NCI-H460 (cell line): ENCODE data around the gene TOMM7. TPM values are rescaled to one million over a fixed set of nuclear protein-coding genes. Genes with fewer than 3 reads are reported as not detected.
"Not testable (repeated sequence)": the region's sequence is repeated elsewhere in the genome, so short reads cannot be mapped to it uniquely, and the experiment has no call there.

Experiments used
- DNase-seq: peaks from one replicate; pipeline ENCODE4 v3.0.0-alpha.2; 2016; ENCODE audit warnings: low read depth; ENCODE audit errors: extremely low read depth
- total RNA-seq: library from RNA; depleted of rRNA; stranded (reverse); fragments of >200 nt; shearing (Covaris generic); gene quantifications from 2 replicates; pipeline ENCODE4 v1.2.3, GENCODE V29; 2014

Gene TOMM7
- total RNA-seq, 1 experiment from 2014 or later = 421 TPM

DNA sequence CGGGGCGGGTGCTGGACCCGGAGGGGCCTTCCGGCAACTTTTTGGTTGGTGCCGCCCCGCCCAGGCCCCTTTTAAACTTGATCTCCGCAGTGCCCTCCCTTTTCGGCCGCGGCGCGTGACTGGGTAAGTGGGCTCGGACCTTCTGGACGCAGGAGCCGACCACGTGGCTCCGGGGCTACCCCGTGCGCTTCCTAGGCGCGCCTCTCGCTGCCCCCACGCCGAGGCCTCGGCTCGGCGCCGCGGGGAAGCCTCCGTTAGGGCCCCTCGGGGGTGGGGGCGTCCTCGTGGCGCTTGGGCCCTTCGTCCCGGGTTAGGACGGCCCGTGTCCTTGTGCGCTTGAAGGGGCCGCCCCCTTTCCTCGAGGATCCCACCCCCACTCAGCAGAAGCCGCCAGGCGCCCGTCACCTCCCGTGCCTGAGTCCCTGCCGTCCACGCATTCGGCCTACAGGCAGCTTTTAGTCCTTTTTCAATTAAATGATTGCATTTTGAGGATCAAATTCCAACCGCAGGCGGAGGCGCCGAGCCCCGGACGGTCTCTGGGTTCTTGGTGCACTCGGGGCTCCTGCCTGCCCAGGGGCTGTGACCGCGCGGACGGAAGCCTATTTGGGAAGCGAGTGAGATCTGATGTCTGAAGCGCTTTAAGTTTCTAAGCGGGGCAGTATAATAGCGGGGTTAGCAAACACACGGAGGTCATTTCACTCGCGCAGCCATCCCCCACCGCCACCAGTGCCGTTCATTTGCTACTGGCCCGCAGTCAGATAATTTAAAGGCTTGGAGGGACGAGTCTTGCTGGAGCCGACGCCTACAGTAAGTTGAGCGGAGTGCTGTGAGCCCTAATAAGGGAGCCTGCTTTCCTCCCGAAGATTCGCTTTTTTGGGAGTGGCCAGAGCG is 31.8 kb upstream of the TOMM7 start:
- peak; percentile 79 for DNase-seq

DNA sequence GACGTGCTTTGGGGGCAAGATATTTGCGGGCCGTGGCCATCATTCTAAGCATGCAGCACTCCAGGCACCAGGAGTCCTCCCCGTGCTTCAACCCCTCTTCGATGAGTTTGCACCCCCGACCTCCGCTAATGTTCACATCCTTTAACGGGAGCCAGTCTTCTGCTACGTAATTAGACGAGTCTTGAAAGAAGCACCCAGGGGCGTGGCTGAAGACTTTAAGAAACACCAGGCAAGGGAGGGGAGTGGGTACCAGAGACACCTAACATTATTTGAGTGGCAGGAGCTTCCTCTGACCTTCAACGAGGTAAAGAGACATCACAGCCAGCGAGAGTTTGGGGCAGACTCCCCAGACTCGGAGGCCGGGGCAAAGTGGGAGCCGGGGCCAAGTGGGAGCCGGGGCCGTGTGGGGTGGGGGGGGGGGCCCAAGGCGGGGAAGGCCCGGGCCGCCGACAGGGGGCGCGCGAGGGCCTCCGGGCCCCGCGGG is 31.1 kb upstream of the TOMM7 start:
- DNase-seq = no peak

DNA sequence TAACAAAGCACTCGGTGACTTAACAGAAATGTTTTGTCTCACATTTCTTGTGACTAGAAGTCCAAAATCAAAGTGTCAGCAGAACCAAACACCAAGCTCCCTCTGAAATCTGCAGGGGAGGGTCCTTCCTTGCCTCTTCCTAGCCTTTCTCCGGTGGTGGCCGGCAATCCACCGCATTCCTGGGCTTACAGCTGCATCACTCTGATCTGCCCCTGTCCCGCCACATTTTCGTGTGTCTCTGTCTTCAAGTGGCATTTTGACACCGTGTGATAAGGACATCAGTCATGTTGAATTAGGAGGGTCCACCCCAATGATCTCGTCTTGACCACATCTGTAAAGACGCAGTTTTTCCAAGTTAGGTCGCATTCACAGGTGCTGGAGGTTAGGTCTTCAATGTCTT is 30.5 kb upstream of the TOMM7 start:
- no peak for DNase-seq

- DNase-seq = no peak
Observed at GRCh38 chr7:22851145-22851544, 28.5 kb upstream of the TOMM7 start.

DNA sequence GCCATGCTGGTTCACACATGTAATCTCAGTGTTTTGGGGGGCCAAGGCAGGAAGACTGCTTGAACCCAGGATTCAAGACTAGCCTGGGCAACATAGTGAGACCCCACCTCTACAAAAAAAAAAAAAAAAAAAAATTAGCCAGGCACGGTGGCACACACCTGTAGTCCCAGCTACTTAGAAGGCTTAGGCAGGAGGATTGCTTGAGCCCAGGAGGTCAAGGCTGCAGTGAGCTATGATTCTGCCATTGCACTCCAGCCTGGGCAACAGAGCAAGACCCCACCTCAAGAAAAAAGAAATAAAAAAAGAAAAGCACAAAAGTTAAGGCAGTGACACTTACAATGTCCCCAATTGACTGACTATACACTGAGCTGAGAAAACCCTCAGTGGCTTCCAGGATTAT is 27.7 kb upstream of the TOMM7 start:
- DNase-seq = not testable (repeated sequence)

- no peak for DNase-seq
Observed at GRCh38 chr7:22849662-22850061, 27.0 kb upstream of the TOMM7 start.

DNA sequence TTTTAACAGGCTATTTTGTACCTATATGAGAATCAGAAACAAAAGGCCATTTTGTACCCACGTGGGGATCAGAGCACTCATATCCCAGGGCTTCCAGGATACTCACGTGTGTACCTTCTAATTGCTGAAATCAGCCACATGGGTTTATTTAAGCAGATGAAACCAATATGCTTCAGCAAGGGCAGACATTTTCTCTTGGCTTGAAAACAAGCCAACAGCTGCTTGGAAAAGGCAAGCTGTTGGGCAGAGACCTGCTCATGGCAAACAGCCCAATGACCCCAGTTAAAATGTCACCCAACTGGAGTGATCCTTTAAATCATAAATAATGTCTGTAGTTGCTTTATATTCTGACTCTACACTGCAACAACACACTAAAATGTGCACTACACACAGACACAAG is 26.5 kb upstream of the TOMM7 start:
- no peak for DNase-seq

- DNase-seq = no peak
Observed at GRCh38 chr7:22846961-22847360, 24.3 kb upstream of the TOMM7 start.

DNA sequence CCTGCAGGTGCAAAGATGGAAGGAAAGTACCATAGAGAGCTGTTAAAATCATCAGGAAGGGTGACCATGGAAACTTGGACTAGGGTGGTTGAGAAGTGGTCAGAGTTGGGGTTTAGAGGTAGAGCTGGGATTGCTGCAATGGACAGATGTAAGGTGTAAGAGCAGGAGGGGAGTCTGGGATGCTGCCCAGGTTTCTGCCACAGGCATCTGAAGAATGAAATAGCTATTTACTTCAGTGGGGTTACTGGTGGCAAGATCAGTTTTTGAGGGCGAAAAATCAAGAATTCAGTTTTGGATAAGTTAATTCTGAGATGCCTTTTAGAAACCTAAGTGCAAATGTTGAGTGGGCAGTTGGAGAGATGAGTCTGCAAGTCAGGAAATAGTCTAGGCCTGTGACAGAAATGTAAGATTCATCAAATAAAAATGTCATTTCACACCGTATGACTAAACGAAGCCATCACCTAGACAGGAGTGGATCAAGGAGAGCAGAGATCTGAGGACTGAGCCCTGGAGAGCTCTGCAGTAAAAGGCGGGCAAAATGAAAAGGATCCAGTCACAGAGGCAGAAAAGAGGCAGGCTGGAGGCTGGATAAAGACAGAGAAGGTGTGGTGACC is 22.7 kb upstream of the TOMM7 start:
- no peak for DNase-seq

DNA sequence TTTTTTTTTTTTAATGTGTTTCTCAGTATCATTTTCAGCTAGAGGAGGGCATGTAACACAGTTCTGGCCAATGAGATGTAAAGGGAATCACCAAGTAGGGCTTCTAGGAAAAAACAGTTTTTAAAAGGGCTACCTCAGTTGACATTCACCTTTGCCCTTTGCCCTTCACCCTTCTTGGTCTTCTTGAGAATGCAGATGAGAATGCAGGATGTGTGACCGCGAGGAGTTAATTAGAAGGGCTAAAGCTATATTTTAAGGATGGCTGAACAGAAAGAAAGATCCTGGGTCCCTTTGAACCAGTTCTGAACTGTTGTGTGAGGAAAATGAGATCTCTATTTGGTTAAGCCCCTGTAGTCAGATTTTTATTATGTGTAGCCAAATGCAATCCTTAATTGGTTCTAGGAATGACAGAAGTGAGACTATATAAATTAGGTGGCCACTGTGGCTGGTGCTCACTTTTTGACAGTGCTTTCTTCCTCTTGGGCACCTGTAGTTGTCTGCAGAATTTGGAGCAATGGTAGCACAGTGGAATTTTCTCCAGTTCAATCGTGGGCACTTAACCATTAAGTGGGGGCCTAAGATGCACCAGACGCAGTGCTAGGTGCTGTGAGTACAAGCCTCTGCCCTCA is 21.1 kb upstream of the TOMM7 start:
- DNase-seq = no peak

DNA sequence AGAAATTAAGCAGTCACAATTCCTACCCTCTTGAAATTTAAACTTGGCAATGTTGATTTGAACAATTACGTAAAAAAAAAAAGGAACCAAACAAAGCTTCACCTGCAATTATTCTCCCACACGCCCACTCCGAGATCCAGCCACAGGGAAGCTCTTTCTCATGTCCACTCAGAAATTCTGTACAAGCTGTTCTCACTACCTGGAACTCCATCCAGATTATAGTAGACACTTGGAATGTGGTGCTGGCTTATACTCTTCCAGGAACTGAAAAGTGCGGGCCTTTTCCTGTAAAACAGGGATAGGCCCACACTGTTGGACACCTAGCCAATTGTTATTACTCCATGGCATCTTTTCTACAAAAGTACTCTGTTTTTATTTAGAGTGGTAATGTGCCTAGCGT is 20.3 kb upstream of the TOMM7 start:
- no peak for DNase-seq

- DNase-seq = no peak
Observed at GRCh38 chr7:22842383-22842941, 19.8 kb upstream of the TOMM7 start.

- no peak for DNase-seq
Observed at GRCh38 chr7:22841954-22842353, 19.3 kb upstream of the TOMM7 start.

GRCh38 chr7:22837308-22837707 is 14.7 kb upstream of the TOMM7 start:
- no peak for DNase-seq

DNA sequence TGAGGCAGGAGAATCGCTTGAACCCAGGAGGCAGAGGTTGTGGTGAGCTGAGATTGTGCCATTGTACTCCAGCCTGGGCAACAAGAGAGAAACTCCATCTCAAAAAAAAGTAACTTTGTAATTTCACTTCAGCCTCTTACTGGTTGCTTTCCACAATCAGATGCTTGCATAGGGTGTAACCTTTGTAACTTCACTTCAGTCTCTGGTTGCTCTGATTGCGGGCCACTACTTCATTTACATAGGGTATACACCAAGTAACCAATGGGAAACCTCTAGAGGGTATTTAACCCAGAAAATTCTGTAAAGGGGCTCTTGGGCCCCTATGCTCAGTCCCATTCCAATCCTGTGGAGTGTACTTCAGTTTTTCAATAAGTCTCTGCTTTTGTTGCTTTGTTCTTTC is 13.9 kb upstream of the TOMM7 start:
- DNase-seq = not testable (repeated sequence)

DNA sequence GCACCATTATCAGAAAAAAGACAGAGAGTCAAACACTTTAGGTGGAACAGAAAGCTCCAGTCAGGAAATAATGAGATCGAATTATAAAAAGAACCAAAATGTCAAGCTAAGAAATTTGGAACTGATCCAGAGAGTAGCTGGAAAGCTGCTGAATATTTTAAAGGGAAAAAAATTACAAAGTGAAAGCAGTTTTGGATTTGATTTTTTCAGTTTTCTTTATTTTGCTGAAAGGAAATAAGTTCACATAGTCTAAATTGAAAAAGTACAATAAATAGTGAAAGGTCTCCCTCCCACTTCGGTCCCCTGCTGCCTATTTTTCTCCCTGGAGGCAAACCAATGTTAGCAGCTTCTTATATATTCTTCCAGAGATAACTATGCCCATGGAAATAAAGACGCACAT is 11.3 kb upstream of the TOMM7 start:
- DNase-seq = no peak

DNA sequence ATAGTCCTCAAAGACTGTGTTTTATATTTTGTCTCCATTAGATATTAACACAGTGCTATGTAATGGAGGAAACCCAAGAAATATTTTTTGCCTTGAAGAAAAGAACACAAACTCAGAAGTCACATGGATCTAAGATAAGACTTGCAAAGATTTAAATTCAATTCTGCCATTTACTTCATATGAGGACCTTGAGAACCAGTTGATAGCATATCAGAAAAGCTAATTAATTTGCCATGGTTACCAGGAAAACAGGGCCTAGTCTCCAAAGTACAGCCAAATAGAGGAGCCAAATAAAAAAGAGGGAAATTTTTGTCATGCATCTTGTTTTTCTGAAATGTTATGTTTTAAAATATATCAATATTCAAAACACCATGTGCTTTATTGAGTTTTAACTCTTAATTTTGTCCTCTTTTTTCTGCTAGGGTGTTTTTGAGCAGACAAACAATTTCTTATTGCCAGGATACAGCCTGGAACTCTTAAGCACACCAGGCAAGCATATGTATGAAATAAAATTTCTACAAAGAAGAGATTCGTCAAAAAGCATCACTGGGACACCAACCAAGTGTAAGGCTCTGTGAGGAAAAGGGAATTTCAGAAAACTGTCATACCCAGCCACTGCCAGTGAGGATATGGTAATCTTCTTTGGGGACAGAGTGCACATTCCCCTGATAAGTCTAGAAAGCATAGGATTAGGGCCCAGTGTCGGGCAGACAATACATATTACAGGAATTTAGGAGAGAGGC is 10.6 kb upstream of the TOMM7 start:
- DNase-seq = no peak

DNA sequence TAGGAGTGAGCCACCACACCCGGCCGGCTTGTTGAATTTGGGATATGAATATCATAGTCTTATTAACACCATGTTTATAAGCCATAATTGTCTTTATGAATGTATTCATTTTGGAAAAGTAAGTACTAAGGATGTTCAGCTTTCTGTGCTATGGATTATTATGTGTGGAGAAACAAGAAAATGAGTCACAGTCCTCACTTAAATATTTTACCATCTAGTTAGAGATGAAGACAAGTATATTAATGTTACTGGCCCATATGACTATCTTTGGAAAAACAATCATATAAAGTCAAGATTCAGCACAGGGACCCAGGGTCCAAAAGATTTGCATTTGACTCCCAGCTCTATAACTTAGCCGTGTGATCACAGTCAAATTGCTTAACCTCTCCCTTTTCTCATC is 9.8 kb upstream of the TOMM7 start:
- DNase-seq = no peak

DNA sequence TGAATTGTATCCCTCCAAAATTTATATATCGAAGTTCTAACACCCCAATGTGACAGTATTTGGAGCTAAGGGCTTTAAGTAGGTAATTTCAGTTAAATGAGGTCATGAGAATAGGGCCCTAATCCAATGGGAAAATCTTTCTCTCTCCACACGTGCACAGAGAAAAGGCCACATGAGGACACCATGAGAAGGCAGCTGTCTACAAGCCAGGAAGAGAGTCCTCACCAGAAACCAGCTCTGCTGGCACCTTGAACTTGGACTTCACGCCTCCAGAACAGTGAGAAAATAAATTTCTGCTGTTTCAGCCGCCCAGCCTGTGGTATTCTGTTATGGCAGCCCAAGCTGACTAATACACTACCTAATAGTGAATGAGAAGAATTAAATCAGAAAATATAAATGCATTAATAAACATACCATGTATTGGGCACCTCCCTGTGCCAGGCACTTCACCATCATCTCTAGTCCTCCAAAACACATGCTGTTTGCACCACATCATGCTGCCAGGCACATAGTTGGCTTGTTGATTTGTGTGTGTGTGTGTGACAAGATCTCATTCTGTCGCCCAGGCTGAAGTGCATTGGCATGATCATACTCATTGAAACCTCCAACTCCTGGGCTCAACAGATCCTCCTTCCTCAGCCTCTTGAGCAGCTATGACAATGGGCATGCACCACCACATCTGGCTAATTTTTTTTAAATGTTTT is 9.1 kb upstream of the TOMM7 start:
- DNase-seq = no peak

GRCh38 chr7:22827563-22827962 is 4.9 kb upstream of the TOMM7 start:
- no peak for DNase-seq
